Measurements from ENCODE around the gene SLC2A1. TPM values are rescaled to one million over a fixed set of nuclear protein-coding genes. Genes with fewer than 3 reads are reported as not detected.
A peak's percentile ranks its signal among the peaks of the same experiment; 100 is the strongest.

The SLC2A1 gene
- polyA plus RNA-seq, 1 donor (not counting 4 experiments of a cell fraction or from before 2014, with no cell fraction given): 689 TPM

DNA sequence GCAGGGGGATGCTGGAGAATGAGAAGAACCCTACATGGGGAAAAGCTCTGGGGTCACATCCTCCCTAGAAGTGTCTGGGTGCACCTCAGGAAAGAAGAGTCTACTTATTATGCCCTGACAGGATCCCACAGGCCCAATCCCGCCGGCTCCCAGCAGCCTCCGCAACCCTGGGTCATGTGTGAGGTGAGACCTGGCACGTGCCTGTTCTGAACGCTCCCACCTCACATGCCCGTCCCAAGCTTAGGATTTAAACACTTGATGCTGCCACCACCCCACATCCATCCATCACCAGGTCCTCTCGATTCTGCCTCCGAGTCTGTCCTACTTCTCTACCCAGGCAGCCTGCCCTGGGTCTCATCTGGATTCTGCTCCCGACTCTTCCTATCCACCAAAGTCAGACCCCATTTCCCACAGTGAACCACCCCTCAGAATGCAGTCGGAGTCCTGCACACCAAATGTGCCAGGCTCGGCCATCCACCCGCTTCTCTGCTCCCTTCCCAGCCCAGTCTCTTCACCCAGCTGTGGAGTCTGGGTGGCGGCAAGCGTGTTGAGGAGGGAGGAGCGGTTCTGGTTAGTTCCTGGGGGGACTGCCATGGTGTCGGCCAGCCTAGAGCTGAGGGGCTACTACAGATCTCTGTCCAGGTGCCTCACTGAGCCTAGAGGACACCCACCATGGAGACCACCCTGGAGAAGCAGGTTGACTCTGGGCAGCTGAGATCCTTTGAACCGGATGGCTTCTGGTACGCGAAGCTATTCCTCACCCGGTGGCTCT lies 23.9 kb downstream of the SLC2A1 start:
- Histone ChIP-seq H3K27me3 (ENCODE audit: control insufficient read depth, extremely low read depth, insufficient read depth, low read length) (no peaks in the 10 kb centered on the region), H3K79me2 (ENCODE audit: control insufficient read depth, insufficient read depth, low read length) (peaks cover 84% of the 10 kb centered on the region), H3K9me3 (ENCODE audit: control insufficient read depth, low read depth, low read length) (no peaks in the 10 kb centered on the region), H3K4me2 (ENCODE audit: control insufficient read depth, extremely low read depth, insufficient read depth, low read depth, low read length) (peak overlapping the region; percentile 29), H4K20me1 (ENCODE audit: control insufficient read depth, extremely low read depth, insufficient read depth, low read length) (peaks cover 34% of the 10 kb centered on the region), H3K9me1 (ENCODE audit: control insufficient read depth, extremely low read depth, insufficient read depth, low read length) (peaks cover 21% of the 10 kb centered on the region), H3K4me1 (ENCODE audit: control insufficient read depth, extremely low read depth, insufficient read depth, low read length) (peaks cover 86% of the 10 kb centered on the region), H2AFZ (ENCODE audit: control insufficient read depth, low read length) (no peak overlapping the region), H3K9ac (ENCODE audit: control insufficient read depth, extremely low read depth, insufficient read depth, low read length) (peak overlapping the region; percentile 71), H3K4me3 (ENCODE audit: control insufficient read depth in 2 of 3, extremely low read depth in 1 of 3, insufficient read depth in 2 of 3, low read depth in 1 of 3, low read length in 3 of 3) (no peak overlapping the region), H3K36me3 (ENCODE audit: control insufficient read depth in 2 of 2, extremely low read depth in 1 of 2, insufficient read depth in 2 of 2, low read length in 2 of 2) (peaks cover 44 to 83% of the 10 kb centered on the region in 2 experiments), H3K27ac (ENCODE audit: control insufficient read depth, insufficient read depth, low read length) (peak overlapping the region; percentile 96)
- TF ChIP-seq CTCF (optimal IDR thresholded peaks at IDR 0.05 in 1 of 3, IDR thresholded peaks at IDR 0.05 in 1 of 3, conservative IDR thresholded peaks at IDR 0.05 in 1 of 3; ENCODE audit: extremely low read depth in 1 of 3, insufficient read depth in 2 of 3, low read length in 3 of 3) (no peak), EZH2 (IDR thresholded peaks at IDR 0.05; ENCODE audit: low read length) (no peak)
- DNase-seq (ENCODE audit: low read depth, low spot score): no peak
- dilution Hi-C loops (cut with MboI; ENCODE audit: extremely low pct_ligation_motif_present, low sequenced_read_pairs): no loop called here
- no peak for FAIRE-seq

GRCh38 chr1:42933610-42934491 lies 24.8 kb downstream of the SLC2A1 start:
- peak overlapping the region; percentile 0 for H3K4me2 ChIP-seq (ENCODE audit: control insufficient read depth, extremely low read depth, insufficient read depth, low read depth, low read length)
- H4K20me1 ChIP-seq (ENCODE audit: control insufficient read depth, extremely low read depth, insufficient read depth, low read length): peaks cover 34% of the 10 kb centered on the region

More at GRCh38 chr1:42933610-42934491, 24.8 kb downstream of the SLC2A1 start:
- H3K9ac ChIP-seq (ENCODE audit: control insufficient read depth, extremely low read depth, insufficient read depth, low read length): no peak overlapping the region
- no peak for TF ChIP-seq EZH2 (IDR thresholded peaks at IDR 0.05; ENCODE audit: low read length)
- no peak for TF ChIP-seq CTCF (optimal IDR thresholded peaks at IDR 0.05 in 1 of 3, IDR thresholded peaks at IDR 0.05 in 1 of 3, conservative IDR thresholded peaks at IDR 0.05 in 1 of 3; ENCODE audit: extremely low read depth in 1 of 3, insufficient read depth in 2 of 3, low read length in 3 of 3)
- no peaks in the 10 kb centered on the region for H3K9me3 ChIP-seq (ENCODE audit: control insufficient read depth, low read depth, low read length)
- H3K4me3 ChIP-seq (ENCODE audit: control insufficient read depth in 2 of 3, extremely low read depth in 1 of 3, insufficient read depth in 2 of 3, low read depth in 1 of 3, low read length in 3 of 3): no peak overlapping the region
- no peaks in the 10 kb centered on the region for H3K27me3 ChIP-seq (ENCODE audit: control insufficient read depth, extremely low read depth, insufficient read depth, low read length)
- peaks cover 78% of the 10 kb centered on the region for H3K79me2 ChIP-seq (ENCODE audit: control insufficient read depth, insufficient read depth, low read length)
- H2AFZ ChIP-seq (ENCODE audit: control insufficient read depth, low read length): no peak overlapping the region
- dilution Hi-C loops (cut with MboI; ENCODE audit: extremely low pct_ligation_motif_present, low sequenced_read_pairs): no loop called here
- peaks cover 21% of the 10 kb centered on the region for H3K9me1 ChIP-seq (ENCODE audit: control insufficient read depth, extremely low read depth, insufficient read depth, low read length)
- H3K27ac ChIP-seq (ENCODE audit: control insufficient read depth, insufficient read depth, low read length): peak overlapping the region; percentile 96
- no peak for DNase-seq (ENCODE audit: low read depth, low spot score)
- H3K36me3 ChIP-seq (ENCODE audit: control insufficient read depth in 2 of 2, extremely low read depth in 1 of 2, insufficient read depth in 2 of 2, low read length in 2 of 2): peaks cover 53 to 84% of the 10 kb centered on the region in 2 experiments
- FAIRE-seq: no peak
- peaks cover 84% of the 10 kb centered on the region for H3K4me1 ChIP-seq (ENCODE audit: control insufficient read depth, extremely low read depth, insufficient read depth, low read length)
